ENCODE measurements around the gene FTCD.
"Not testable (repeated sequence)": the region's sequence is repeated elsewhere in the genome, so short reads cannot be mapped to it uniquely, and the experiment has no call there.

The FTCD gene

DNA sequence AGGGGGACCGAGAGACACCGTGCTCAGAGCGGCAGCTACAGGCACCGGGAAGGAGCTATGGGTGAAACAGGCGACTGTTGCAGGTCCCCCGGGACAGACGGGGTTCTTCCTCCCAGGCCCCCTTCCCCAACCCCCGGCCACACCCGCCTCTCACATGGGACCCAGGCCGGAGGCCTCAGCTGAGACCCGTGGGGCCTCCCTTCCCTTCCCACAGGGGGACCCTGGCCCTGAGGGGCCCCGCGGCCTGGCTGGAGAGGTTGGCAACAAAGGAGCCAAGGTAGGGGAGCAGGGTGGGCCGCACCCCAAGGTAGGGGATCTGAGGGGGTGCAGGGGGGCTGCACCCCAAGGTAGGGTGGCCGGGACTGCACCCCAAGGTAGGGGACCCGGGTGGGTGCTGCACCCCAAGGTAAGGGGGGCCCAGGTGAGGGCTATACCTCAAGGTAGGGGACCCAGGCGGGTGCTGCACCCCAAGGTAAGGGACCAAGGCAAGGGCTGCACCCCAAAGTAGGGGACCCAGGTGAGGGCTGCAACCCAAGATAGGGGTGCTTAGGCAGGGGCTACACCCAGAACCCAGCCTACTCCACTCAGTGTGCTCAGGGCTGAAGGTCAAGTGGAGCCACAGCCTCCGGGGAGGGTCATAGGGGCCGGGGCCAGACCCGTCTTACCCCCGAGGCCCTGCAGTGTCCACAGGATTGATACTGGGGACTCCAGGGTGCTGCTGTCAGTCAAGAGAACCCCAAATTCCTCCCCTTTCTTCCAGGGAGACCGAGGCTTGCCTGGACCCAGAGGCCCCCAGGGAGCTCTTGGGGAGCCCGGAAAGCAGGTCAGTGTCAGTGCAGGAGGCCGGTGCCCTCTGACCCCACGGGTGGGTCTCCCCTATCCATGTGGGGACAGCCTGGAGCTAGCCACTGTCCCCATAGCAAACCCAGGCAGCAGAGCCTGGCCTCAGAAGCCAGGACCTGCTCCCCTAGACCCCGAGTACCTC, 34.8 kb downstream of the FTCD start:
- no peak for DNase-seq

DNA sequence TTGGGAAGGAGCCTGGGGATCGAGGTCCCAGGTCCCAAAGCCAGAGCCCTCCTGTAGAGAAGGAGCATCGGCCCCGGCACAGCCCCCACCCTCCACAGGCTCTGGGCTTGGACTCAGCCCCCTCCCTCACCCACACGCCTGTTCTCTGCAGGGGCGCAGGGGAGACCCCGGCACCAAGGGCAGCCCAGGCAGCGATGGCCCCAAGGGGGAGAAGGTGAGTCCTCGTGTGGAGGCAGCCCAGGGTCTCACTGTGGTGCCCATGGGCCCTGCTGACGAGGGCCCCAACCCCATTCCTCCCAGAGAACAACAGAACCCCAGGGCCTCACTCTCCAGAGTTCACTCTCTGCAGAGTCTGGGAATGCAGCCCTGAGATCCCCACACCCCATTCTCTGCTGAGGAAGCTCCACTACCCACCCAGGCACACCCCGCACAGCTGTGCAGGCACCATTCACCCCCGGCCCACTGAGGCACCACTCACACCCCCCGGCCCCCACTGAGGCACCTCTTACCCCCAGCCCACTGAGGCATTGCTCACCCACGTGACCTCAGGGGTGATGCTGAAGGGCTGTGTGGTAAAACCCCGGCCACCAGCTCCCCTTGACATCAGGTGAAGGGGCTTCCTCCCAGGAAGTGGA, 35.6 kb downstream of the FTCD start:
- no peak for DNase-seq

DNA sequence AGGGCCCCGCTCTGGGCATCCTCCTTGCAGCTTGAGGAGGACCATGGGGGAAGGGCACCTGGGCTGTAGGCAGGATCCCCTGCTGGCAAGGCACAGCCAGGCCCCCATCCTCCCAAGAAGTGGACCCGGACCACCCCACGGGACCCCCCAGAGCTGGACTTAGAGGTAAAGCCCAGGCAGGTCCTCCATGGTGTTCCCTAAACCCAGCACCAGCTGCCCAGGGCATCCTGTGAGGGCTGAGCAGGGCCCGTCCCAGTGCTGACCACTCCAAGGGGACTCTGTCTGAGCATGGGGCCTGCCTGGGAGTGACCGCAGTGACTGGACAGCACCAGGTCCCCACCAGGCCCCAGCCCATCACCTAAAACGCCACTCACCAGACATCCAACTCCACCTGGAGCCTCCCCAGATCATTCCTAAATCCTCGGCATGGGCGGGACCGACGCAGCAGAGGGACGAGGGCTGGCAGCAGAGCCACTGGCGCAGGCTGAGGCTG, 36.2 kb downstream of the FTCD start:
- no peak for DNase-seq

DNA sequence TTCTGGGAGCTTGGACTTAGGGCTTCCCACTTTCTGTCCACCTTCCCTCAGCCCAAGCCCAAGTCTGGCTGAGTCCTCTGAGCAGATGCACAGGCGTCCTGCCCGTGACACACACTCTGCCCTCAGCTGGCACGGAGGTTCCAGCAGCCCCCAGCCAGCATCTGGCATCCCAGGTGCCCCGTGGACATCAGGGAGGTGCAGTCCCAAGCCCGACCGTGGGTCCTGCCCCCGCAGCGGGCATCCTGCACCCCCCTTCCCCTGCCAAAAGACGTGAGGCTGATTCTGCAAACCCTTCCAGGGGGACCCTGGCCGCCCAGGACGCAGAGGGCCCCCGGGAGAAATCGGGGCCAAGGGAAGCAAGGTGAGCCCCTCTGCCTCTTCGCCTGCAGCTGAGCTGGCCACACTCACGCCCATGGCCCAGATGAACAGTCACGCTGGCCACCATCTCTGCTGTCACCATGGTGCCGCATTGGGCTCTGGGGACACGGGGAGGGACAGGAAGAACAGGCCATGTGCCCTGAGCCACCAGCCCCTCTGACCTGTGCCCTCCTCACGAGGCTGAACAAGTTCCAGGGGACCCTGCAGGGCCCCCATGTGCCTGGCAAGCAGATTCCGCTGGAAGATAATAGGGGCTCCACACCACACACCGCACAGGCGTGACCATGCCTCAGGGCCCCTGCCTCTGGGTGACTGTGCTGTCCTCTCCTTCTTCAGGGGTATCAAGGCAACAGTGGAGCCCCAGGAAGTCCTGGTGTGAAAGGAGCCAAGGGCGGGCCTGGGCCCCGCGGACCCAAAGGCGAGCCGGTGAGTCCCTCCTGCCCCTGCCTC, 36.8 kb downstream of the FTCD start:
- DNase-seq, result no peak

DNA sequence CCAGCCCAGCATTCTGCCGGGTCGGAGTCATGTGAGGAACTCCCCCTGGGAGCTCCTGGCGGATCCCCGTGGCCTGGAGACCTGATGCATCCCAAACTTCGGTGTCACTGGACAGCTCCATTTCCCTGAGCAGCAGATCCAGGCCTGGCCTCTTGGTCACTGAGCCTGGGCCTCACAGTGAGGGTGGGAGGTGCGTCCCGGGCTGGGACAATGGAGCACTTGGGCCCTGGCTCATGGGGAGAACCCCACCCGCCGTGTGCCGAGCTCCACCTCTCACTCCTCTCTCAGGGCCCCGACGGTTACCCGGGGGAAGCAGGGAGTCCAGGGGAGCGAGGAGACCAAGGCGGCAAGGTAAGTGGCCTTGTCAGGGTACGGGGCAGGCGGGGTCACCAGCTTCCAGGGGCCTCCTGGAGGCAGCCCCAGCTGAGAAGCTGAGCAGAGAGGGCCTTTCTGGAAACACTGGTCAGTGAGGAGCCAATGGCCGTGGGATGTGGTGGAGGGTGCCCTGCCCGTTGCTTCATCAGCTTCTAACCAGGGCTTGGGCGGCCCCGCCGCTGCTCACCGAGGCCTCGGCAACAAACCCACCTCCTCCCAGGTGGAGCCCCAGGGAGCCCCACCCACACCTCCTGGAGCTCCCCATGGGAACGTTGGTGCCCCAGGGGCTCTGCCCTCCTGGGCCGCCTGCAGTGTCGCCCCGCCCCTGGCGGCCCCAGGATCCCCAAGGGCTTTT, 37.6 kb downstream of the FTCD start:
- DNase-seq, result no peak

DNA sequence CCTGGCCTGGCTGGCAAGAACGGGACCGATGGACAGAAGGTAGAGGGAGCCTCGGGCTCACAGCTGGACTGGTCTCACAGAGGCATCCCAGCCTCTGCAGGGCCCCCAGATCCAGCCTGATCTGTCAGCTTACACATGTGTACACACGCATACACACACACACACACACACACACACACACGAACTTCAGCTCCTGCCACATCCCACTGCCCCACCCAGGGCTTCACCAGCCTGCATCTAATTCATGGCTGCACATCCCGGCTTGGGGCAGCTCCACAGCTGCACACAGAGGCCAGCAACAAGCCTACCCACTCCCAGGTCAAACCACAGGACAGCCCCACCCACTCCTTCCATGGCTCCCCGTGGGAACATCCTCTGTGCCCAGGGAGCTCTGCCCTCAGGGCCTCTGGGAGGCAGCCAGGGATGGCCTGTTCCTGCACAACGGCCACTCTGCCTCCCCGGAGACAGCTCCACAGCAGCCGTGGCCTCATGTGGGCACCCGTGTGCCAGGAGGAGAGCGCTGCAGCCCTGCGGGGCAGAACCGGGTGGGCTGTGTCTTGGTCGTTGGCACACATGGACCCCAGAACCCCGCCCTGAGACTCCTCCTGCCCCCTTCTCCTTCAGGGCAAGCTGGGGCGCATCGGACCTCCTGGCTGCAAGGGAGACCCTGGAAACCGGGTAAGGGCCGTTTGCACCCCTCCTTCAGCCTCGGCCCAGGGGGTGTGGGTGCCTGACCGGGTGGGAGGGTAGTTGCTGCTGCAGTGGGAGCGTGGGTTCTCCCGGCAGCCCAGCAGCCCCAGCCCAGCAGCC, 38.4 kb downstream of the FTCD start:
- no peak for DNase-seq

DNA sequence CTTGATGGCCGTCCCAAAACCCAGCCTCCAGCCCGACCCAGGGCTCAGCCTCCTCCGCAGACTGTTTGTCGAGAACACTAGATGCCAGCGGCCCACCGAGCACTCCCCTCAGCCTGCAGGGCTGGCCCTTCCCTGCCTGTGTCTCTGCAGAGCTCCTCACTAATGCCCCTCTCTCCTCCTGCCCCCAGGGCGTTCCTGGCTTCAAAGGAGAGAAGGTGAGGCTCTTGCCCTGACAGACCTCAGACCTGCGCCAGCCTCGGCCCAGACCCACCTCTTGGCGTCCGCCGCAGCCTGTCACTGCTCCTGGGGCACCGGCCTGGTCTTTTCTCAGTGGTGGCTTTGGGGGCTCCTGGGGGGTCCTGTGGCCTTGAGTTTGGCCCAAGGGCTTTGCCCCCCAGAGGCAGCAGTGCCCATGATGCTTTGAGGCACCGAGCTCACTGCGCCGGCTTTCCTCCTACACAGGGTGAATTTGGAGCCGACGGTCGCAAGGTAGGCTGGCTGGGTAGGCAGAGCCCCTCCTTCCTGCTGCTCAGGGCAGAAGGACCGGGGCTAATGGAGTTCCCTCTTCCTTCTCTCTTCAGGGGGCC, 39.1 kb downstream of the FTCD start:
- DNase-seq, result no peak

DNA sequence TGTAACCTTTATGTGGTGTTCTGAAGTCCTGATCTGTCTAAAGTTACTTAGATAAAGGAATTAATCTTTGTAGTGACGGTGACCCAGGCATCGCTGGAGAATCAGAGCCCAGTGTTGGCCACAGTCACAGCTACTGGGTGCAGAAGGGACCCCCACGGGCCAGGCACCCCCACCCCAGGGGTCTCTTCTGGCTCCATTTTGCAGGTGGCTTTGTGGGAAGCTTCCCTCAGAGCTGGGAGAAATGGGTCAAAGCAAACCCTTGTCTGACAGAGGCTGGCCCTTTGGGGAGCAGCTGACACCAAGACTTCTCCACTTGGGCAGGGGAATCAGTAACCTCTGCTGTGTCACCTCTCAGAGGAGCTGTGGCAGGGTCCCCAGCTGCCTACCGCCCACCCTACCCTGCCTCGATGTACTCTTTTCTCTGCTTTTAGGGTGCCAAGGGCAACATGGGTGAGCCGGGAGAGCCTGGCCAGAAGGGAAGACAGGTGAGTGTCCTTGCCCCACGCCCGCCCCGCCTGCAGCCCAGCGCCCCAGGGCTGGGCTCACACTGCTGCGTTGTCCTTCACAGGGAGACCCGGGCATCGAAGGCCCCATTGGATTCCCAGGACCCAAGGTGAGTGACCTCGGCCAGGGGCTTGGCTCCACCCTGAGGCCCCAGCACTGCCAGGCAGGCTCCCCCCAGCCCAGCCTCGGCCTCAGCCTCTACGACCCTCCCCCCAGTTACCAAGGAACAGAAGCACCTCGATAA, 39.8 kb downstream of the FTCD start:
- no peak for DNase-seq

DNA sequence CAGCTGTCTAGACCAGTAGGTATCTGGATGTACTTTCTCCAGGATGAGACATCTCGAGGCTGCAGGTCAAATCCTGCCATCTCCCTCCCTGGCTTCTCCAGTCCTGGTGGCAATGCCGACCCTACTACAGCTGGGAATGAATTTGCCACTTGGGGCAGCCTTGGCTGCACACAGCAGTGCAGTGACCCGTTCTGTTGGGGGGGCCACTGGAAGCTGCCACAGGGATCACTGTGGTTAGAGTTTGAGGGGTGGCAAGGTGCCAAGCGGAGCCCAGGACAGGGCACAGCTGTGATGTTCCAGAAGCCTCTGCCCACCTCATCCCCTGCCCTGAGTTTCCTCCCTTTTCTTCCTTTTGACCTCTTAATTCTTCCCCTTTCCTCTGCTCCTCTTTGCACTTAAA, 40.4 kb downstream of the FTCD start:
- no peak for DNase-seq

DNA sequence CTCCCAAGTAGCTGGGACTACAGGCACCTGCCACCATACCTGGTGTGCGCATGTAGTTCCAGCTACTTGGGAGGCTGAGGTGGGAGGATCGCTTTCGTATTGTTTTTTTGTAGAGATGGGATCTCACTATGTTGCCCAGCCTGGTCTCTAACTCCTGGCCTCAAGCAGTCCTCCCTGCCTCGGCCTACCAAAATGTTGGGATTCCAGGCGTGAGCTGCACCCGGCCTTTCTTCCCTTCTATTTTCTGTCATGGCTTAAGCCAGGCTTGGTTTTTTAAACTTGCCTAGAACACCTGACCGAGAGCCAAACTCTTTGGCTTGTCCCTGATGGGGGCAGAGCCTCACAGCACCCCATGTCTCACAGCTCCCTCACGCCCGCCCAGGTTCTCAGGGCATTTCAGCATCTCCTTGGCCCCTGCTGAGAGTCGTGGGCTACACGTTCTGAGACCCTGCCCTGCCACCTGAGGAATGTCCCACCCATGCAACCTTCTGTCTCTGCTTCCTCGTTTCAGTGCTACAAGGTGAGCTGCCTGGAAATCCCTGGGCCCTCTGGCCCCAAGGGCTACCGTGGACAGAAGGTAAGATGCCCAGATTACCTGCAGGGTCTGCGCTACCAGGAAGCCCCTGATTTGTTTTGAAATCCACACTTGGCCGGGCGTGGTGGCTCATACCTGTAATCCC, 41.7 kb downstream of the FTCD start:
- no peak for DNase-seq

DNA sequence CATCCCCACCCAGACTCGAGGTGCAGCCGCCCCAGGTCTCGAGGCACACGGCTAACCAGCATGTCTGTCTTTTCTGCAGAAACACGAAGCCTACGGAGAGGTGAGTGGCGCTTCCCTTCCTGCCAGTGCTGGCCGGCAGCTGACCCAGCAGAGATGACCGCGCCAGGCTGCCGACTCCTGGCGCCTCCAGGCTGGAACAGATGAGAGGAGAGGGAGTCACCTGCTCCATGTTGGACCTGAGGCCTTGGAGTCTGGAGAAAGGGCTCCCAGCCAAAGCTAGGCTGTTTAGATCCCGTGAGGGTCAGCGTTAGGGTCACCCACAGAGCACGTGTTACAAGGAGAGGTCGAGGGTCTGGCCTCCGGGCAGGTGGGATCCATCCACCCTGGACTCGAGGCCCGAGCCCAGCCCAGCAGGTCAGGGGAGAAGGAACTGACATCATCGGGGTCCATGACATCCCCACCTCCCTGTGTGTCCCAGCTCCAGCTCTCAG, 42.6 kb downstream of the FTCD start:
- DNase-seq, result no peak

DNA sequence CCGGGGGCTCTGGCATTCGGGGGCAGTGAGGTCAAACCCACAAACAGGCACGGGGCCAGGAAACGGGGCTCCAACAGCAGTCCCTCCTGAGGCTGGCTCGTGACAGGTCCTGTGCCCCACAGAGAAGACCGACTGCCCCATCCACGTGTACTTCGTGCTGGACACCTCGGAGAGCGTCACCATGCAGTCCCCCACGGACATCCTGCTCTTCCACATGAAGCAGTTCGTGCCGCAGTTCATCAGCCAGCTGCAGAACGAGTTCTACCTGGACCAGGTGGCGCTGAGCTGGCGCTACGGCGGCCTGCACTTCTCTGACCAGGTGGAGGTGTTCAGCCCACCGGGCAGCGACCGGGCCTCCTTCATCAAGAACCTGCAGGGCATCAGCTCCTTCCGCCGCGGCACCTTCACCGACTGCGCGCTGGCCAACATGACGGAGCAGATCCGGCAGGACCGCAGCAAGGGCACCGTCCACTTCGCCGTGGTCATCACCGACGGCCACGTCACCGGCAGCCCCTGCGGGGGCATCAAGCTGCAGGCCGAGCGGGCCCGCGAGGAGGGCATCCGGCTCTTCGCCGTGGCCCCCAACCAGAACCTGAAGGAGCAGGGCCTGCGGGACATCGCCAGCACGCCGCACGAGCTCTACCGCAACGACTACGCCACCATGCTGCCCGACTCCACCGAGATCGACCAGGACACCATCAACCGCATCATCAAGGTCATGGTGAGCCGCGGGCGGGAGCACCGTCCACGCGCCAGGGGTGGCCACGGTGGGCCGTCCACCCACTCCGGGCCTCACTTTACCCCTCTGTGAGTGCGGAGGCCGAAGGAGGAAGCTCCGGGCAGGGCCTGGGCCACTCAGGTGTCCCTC, 43.3 kb downstream of the FTCD start:
- DNase-seq, result no peak

DNA sequence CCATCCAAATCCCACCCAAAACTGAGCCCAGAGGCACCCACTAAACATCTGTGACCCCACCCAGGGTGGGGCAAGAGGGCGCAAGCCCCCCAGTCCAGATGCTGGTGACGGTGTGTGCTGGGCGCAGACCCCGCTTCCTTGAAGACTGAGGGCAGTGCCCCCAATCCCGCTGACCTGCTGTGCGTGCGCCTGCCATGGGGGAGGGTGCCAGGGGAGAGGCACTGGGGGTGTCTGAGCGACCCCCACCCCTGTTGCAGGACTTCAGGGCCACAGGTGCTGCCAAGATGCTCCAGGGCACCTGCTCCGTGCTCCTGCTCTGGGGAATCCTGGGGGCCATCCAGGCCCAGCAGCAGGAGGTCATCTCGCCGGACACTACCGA, 44.2 kb downstream of the FTCD start:
- no peak for DNase-seq

DNA sequence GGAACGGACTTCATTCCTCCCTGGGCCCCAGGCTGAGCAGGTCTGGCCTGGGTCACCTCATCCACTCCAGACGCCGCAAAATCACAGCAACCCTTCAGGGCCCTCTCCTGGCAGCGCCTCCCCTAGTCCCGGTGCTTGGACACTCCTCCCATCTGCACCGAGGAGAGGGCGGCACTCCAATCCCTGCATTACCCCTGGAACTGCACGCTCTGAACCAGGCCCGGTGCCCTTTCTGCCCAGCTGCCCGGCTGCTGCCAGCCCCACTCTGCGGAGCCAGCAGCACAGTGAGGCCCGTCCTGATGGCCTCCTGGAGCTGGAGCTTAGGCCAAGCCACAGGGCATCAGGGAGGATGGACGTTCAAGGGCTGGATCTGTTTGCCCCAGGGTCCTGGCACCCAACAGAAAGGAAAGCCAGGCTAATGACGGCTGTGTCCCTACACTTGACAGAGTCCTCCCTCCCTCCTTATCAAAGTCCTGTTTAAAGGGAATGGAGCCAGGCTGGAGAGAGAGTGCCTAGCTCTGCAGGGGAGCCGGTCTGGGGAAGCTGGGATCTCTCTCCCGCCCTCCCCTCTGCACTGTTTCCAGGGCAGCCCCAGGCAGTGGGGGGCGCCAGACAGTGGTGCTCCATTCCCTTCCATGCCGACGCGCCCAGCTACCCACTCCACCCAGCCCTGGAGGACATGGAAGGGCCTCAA, 44.7 kb downstream of the FTCD start:
- no peak for DNase-seq

DNA sequence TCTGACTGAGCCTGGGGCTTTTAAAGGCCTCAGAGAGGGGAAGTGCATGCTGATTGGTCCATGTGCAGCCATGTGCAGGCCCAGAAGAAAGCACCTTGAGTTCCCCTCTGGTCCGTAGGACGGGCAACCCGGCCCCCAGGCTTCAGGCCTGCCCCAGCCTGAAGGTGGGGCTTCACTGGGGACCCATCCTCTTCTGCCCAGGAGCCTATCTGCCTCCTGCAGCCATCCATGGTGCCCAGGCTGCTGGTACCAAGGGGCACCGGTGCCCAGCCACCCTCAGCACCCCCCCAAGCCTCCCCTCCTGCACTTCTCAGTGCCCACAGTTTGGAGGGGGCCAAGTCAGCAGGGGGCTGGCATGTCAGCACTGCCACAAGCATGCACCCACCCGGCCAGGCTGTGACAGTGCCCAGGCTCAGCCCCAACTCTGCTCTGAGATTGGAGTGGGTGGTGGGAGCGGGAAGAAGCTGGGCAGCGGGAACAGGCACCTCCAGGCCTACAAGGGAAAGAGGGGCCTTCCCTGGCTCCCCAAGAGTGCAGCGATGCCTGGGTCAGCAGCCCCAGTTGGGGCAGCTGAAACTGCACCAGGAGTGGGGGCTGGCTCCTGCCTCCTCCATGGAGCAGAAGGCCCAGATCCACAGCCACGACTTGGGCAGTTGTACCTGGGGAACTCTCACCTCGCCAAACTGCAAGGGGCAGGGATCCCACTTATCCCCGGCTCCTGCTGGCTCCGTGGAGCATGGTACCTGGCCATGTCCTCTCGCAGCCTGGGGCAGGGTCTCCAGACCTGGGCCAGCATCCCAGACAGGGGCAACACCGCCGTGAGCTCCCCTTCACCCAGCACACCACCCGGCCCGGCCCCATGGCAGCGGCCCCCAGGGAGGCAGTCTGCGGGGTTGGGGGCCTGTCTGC, 45.8 kb downstream of the FTCD start:
- DNase-seq, result no peak

DNA sequence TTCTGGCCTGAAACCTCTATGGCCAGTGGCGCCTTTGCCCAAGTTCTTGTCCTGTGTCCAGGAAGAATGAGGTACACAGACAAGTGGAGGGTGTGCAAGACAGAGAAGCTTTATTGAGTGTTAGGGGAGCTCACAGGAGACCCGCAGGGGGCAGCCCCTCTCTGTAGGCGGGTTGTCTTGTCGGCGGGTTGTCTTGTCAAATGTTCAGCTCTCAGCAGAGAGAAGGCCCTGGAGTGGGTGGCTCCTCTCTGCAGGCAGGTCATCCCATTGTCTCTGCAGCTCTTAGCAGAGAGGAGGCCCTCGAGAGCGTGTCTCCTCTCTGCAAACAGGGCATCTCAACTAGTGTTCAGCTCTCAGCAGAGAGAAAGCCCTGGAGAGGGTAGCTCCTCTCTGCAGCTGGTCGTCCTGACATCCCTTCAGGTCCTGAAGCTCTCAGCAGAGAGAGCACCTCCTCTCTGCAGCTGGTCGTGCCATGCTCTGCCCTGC, 46.5 kb downstream of the FTCD start:
- DNase-seq, result no peak

DNA sequence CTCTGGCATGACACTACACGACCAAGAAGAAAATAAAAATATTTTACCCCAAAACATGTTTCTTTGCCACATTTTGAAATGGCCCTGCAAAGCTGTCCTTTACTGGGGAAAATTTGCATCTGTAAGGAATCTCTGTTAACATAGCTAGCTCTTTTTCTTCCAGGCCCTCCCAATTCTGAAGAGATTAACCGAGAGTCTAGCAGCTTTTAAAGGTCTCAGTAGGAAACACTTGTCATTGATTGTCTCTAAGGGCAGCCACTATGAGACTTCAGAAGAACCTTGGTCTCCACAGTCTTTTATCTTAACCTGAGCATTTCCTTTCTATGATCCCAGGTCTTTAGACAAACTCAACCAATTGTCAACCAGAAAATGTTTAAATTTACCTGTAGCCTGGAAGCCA, 48.0 kb downstream of the FTCD start:
- DNase-seq, result not testable (repeated sequence)

All from NCI-H526 (cell line).